ENCODE measurements around the gene EPHA1. TPM values are rescaled to one million over a fixed set of nuclear protein-coding genes. Genes with fewer than 3 reads are reported as not detected.

EPHA1 gene
- total RNA-seq, 1 donor from 2014 or later, result not detected

- Histone ChIP-seq H3K4me3 (no peak overlapping the region), H3K4me1 (peaks cover 31% of the 10 kb centered on the region), H3K27ac (replicated peaks) (no peak overlapping the region), H3K27me3 (ENCODE audit: low read depth) (peaks cover 83% of the 10 kb centered on the region), H3K9me3 (replicated peaks) (no peaks in the 10 kb centered on the region), H3K36me3 (no peaks in the 10 kb centered on the region)
- TF ChIP-seq CTCF (IDR thresholded peaks at IDR 0.05; ENCODE audit: borderline replicate concordance), result no peak
- no peak for DNase-seq
- intact Hi-C loops (cut with micrococcal nuclease), result loop anchor here (10.0 kb wide), 1 partner anchor 48 kb away; the partner anchor contains the start of gene FAM131B
Observed at GRCh38 chr7:143413123-143413522, 4.5 kb upstream of the EPHA1 start.

- intact Hi-C loops (cut with micrococcal nuclease), result loop anchor here (10.0 kb wide), 1 partner anchor 47 kb away; the partner anchor contains the start of gene FAM131B
- TF ChIP-seq CTCF (IDR thresholded peaks at IDR 0.05; ENCODE audit: borderline replicate concordance), result no peak
Observed at GRCh38 chr7:143411976-143412708, 3.5 kb upstream of the EPHA1 start.

GRCh38 chr7:143410521-143411004, 1.9 kb upstream of the EPHA1 start:
- H3K4me3 ChIP-seq, result no peak overlapping the region
- DNase-seq, result no peak
- H3K4me1 ChIP-seq, result peaks cover 37% of the 10 kb centered on the region
- H3K9me3 ChIP-seq (replicated peaks), result no peaks in the 10 kb centered on the region
- H3K27me3 ChIP-seq (ENCODE audit: low read depth), result peaks cover 66% of the 10 kb centered on the region
- intact Hi-C loops (cut with micrococcal nuclease), result loop anchor here (10.0 kb wide), 1 partner anchor 46 kb away; the partner anchor contains the start of gene FAM131B
- no peak overlapping the region for H3K27ac ChIP-seq (replicated peaks)
- TF ChIP-seq CTCF (IDR thresholded peaks at IDR 0.05; ENCODE audit: borderline replicate concordance), result no peak
- H3K36me3 ChIP-seq, result no peaks in the 10 kb centered on the region

More at GRCh38 chr7:143411976-143412708, 3.5 kb upstream of the EPHA1 start:
- H3K4me3 ChIP-seq, result no peak overlapping the region
- peaks cover 74% of the 10 kb centered on the region for H3K27me3 ChIP-seq (ENCODE audit: low read depth)
- H3K27ac ChIP-seq (replicated peaks), result no peak overlapping the region
- no peak for DNase-seq
- peaks cover 37% of the 10 kb centered on the region for H3K4me1 ChIP-seq
- no peaks in the 10 kb centered on the region for H3K36me3 ChIP-seq
- no peaks in the 10 kb centered on the region for H3K9me3 ChIP-seq (replicated peaks)

- Histone ChIP-seq H3K27me3 (ENCODE audit: low read depth) (peaks cover 45% of the 10 kb centered on the region), H3K9me3 (replicated peaks) (no peaks in the 10 kb centered on the region), H3K36me3 (no peaks in the 10 kb centered on the region), H3K27ac (replicated peaks) (no peak overlapping the region), H3K4me3 (peak overlapping the region; percentile 48), H3K4me1 (peaks cover 37% of the 10 kb centered on the region)
- TF ChIP-seq CTCF (IDR thresholded peaks at IDR 0.05; ENCODE audit: borderline replicate concordance), result no peak
- DNase-seq, result no peak
- intact Hi-C loops (cut with micrococcal nuclease), result no loop called here
Observed at GRCh38 chr7:143408252-143408685, 387 bp downstream of the EPHA1 start.

- TF ChIP-seq CTCF (IDR thresholded peaks at IDR 0.05; ENCODE audit: borderline replicate concordance), result no peak
- Histone ChIP-seq H3K9me3 (replicated peaks) (no peaks in the 10 kb centered on the region), H3K4me3 (no peak overlapping the region), H3K4me1 (peaks cover 37% of the 10 kb centered on the region), H3K27ac (replicated peaks) (no peak overlapping the region), H3K27me3 (ENCODE audit: low read depth) (peaks cover 38% of the 10 kb centered on the region), H3K36me3 (no peaks in the 10 kb centered on the region)
- intact Hi-C loops (cut with micrococcal nuclease), result no loop called here
- no peak for DNase-seq
Observed at GRCh38 chr7:143407287-143408251, 1.1 kb downstream of the EPHA1 start.

Measured in left ventricle myocardium inferior (tissue), 1 donor.